ENCODE measurements around the gene PCBP3. TPM values are rescaled to one million over a fixed set of nuclear protein-coding genes. Genes with fewer than 3 reads are reported as not detected.

Gene PCBP3
- total and polyA plus RNA-seq, 2 of the 8 experiments (the other 6 are each of a cell fraction or from before 2014, with no cell fraction given), result 3.5 to 6.3 TPM

DNA sequence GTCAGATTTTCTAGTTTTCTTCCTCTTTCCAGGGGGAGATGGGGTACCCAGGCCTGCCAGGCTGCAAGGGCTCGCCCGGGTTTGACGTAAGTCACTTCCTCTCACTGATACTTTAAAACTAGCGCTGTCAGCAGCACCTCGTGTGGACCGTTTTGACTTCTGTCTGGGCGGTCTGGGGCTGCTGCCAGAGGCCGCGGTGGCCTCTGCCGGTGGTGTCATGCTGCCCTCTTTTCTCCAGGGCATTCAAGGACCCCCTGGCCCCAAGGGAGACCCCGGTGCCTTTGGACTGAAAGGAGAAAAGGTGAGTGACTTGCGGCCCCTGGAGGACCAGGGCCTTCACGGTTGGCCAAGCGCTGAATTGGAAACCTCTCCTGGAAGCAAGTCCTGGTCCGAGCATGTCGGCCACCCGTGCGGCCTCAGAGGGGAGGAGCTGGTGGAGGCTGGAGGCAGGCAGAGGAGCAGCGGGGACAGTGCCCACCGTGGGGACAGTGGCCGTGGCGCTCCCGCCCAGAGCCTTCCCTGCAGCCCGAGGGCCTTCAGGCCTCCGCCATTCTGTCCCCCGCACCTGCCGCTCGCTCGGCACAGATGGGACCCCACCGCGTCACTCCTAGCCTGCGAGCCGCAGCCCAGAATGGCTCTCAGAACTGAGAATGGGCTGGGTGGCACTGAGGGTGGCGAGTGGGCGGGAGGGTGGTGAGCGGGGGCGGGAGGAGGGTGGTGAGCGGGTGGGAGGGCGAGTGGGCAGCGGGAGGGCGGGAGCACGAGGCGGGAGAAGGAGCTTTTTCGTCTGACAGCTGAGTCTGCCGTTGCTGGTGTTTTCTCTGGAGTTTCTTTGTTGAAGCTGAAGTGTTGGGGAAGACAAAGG lies 347.4 kb downstream of the PCBP3 start:
- H2AK5ac ChIP-seq (ENCODE audit: low read depth, low read length), result no peak overlapping the region
- no peaks in the 10 kb centered on the region for H3K27me3 ChIP-seq (replicated peaks in 1 of 4; ENCODE audit: control insufficient read depth in 3 of 4, extremely low read depth in 1 of 4, insufficient read depth in 3 of 4, low read length in 3 of 4)
- no peak overlapping the region for H3K18ac ChIP-seq (ENCODE audit: extremely low read depth, low read length)
- H3K14ac ChIP-seq (ENCODE audit: insufficient read length), result no peak overlapping the region
- H3K23me2 ChIP-seq (ENCODE audit: low read depth, low read length), result no peaks in the 10 kb centered on the region
- FAIRE-seq (no peak), DNase-seq (ENCODE audit: low read depth in 1 of 2, low spot score in 2 of 2) (no peak)
- H4K20me1 ChIP-seq (replicated peaks in 1 of 2; ENCODE audit: control insufficient read depth in 1 of 2, insufficient read depth in 2 of 2, low read length in 2 of 2), result peaks cover 0 to 11% of the 10 kb centered on the region in 2 experiments
- H3K4ac ChIP-seq (replicated peaks; ENCODE audit: insufficient read length, low read depth, low read length), result no peak overlapping the region
- H2BK5ac ChIP-seq (ENCODE audit: low read depth, low read length), result no peak overlapping the region
- H3K4me2 ChIP-seq (ENCODE audit: insufficient read depth in 1 of 2, low read depth in 2 of 2, low read length in 2 of 2), result no peak overlapping the region
- H3K79me2 ChIP-seq (ENCODE audit: control insufficient read depth in 1 of 2, insufficient read depth in 2 of 2, low read length in 2 of 2), result no peaks in the 10 kb centered on the region
- no peaks in the 10 kb centered on the region for H3K9me3 ChIP-seq (ENCODE audit: insufficient read depth in 2 of 2, low read depth in 1 of 2, low read length in 1 of 2)
- H3K4me3 ChIP-seq (ENCODE audit: extremely low read depth in 1 of 4, insufficient read depth in 2 of 4, low read depth in 3 of 4, low read length in 4 of 4), result no peak overlapping the region
- no peak overlapping the region for H2BK12ac ChIP-seq (ENCODE audit: low read depth, low read length)
- 94% methylated on average over 24 of the region's 45 CpGs; no CpG with 5 or more reads in 1 of the 2 experiments for WGBS, 2 experiments (ENCODE audit: extremely low coverage in 1 of 2, insufficient coverage in 1 of 2, insufficient read length in 1 of 2, insufficient replicate concordance in 2 of 2, low coverage in 1 of 2, low lambda C conversion rate in 2 of 2, missing lambda C conversion rate in 1 of 2)
- POLR2A ChIA-PET (ENCODE audit: partially characterized antibody), result interaction anchor here (1.6 kb wide), 1 partner anchor 18 kb away, joined by 5 read pairs; no protein-coding TSS in a partner anchor
- no peak overlapping the region for H4K5ac ChIP-seq (ENCODE audit: insufficient read length, low read depth, low read length)
- no peak overlapping the region for H3K23ac ChIP-seq (ENCODE audit: insufficient read length)
- no peaks in the 10 kb centered on the region for H3K79me1 ChIP-seq (ENCODE audit: low read depth, low read length)
- no peak overlapping the region for H2BK120ac ChIP-seq (replicated peaks; ENCODE audit: low read depth, low read length)
- no peak overlapping the region for H2AFZ ChIP-seq (ENCODE audit: low read length)
- H3K56ac ChIP-seq (replicated peaks; ENCODE audit: insufficient read length, low read depth, low read length), result no peak overlapping the region
- H2BK20ac ChIP-seq (ENCODE audit: low read length), result no peak overlapping the region
- H3K4me1 ChIP-seq (replicated peaks in 1 of 4; ENCODE audit: control insufficient read depth in 3 of 4, insufficient read depth in 4 of 4, low read length in 3 of 4), result no peaks in the 10 kb centered on the region
- CTCF ChIA-PET (ENCODE audit: partially characterized antibody), result no interaction called here
- peaks cover 3 to 50% (median 13%) of the 10 kb centered on the region in 4 experiments; a peak in 5 of 8 replicates for H3K36me3 ChIP-seq (ENCODE audit: control insufficient read depth in 2 of 4, insufficient read depth in 4 of 4, low read length in 3 of 4)
- H4K8ac ChIP-seq (ENCODE audit: extremely low read depth, insufficient read depth, low read length), result no peak overlapping the region
- H3K9ac ChIP-seq (replicated peaks in 1 of 4; ENCODE audit: extremely low read depth in 1 of 4, low read depth in 3 of 4, low read length in 3 of 4), result no peak overlapping the region
- H2BK15ac ChIP-seq (ENCODE audit: low read length), result no peak overlapping the region
- no peak overlapping the region for H4K91ac ChIP-seq (replicated peaks; ENCODE audit: insufficient read length, low read length)
- no peak overlapping the region for H3K27ac ChIP-seq (ENCODE audit: low read depth, low read length)
- TF ChIP-seq TAF1 (IDR thresholded peaks at IDR 0.05; ENCODE audit: low read depth, low read length) (no peak), PHF8 (conservative IDR thresholded peaks at IDR 0.05; ENCODE audit: low read depth, low read length) (no peak), CHD1 (IDR thresholded peaks at IDR 0.05; ENCODE audit: low read depth, low read length) (no peak), KDM1A (IDR thresholded peaks at IDR 0.05; ENCODE audit: borderline replicate concordance, low read length) (no peak), FOSL1 (IDR thresholded peaks at IDR 0.05; ENCODE audit: insufficient read depth, low read depth, low read length) (no peak), HDAC2 (IDR thresholded peaks at IDR 0.05; ENCODE audit: borderline replicate concordance in 1 of 2, low read depth in 2 of 2, low read length in 2 of 2) (no peak), TBP (IDR thresholded peaks at IDR 0.05; ENCODE audit: low read depth, low read length) (no peak), SAP30 (IDR thresholded peaks at IDR 0.05; ENCODE audit: insufficient read depth, insufficient replicate concordance, low read length) (no peak)
- TF ChIP-seq, protein P1, sequence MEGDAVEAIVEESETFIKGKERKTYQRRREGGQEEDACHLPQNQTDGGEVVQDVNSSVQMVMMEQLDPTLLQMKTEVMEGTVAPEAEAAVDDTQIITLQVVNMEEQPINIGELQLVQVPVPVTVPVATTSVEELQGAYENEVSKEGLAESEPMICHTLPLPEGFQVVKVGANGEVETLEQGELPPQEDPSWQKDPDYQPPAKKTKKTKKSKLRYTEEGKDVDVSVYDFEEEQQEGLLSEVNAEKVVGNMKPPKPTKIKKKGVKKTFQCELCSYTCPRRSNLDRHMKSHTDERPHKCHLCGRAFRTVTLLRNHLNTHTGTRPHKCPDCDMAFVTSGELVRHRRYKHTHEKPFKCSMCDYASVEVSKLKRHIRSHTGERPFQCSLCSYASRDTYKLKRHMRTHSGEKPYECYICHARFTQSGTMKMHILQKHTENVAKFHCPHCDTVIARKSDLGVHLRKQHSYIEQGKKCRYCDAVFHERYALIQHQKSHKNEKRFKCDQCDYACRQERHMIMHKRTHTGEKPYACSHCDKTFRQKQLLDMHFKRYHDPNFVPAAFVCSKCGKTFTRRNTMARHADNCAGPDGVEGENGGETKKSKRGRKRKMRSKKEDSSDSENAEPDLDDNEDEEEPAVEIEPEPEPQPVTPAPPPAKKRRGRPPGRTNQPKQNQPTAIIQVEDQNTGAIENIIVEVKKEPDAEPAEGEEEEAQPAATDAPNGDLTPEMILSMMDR (IDR thresholded peaks at IDR 0.05; ENCODE audit: control extremely low read depth in 1 of 3, insufficient read depth in 1 of 3, low read depth in 1 of 3, low read length in 3 of 3), result no peak
